Natural killer cell (primary cell): Measurements from ENCODE around the gene SAE1. TPM values are rescaled to one million over a fixed set of nuclear protein-coding genes. Genes with fewer than 3 reads are reported as not detected.

Experiments
- ATAC-seq, 3 donors: fragments of 150-1000 bp in 2 of 3; fragments of 200-7000 bp in 1 of 3; cut with Tn5 transposase; 1 replicate in 1 of 3; 2 replicates in 2 of 3; pipeline ENCODE4 v1.10.0; 2021; ENCODE audit warnings: mild to moderate bottlenecking in 2 of 3, moderate library complexity in 2 of 3
- DNase-seq, 2 donors: peaks; one replicate each; pipeline versions ENCODE4 v3.0.0 to v3.0.0-alpha.2; 2013 to 2021; ENCODE audit warnings: mixed read lengths in 1 of 2
- H3K27ac ChIP-seq: one replicate; pipeline ENCODE4 v1.5.1; 2013; ENCODE audit warnings: mild to moderate bottlenecking, low read length
- H3K27me3 ChIP-seq: one replicate; pipeline ENCODE4 v1.6.1; 2013; ENCODE audit warnings: low read length; ENCODE audit not compliant: control insufficient read depth, insufficient read depth
- H3K36me3 ChIP-seq: one replicate; pipeline ENCODE4 v1.6.1; 2013; ENCODE audit warnings: low read length; ENCODE audit not compliant: control insufficient read depth, insufficient read depth
- H3K4me1 ChIP-seq: one replicate; pipeline ENCODE4 v1.6.1; 2013; ENCODE audit warnings: low read length; ENCODE audit not compliant: control insufficient read depth, insufficient read depth
- H3K4me3 ChIP-seq: one replicate; pipeline ENCODE4 v1.5.1; 2013; ENCODE audit warnings: low read length
- H3K9me3 ChIP-seq: one replicate; pipeline ENCODE4 v1.6.1; 2013; ENCODE audit warnings: low read length; ENCODE audit not compliant: control insufficient read depth, insufficient read depth
- H3K27ac Mint-ChIP-seq, 2 donors: one replicate each; pipeline ENCODE4 v1.8.0; 2022; ENCODE audit warnings: mild to moderate bottlenecking in 2 of 2, mixed read lengths in 2 of 2, moderate library complexity in 1 of 2
- H3K27me3 Mint-ChIP-seq, 2 donors: one replicate each; pipeline ENCODE4 v1.8.0; 2022; ENCODE audit warnings: low read depth in 2 of 2, mixed read lengths in 2 of 2
- H3K36me3 Mint-ChIP-seq: one replicate; pipeline ENCODE4 v1.8.0; 2022; ENCODE audit warnings: mixed read lengths
- H3K4me1 Mint-ChIP-seq, 2 donors: one replicate each; pipeline ENCODE4 v1.8.0; 2022; ENCODE audit warnings: mixed read lengths in 2 of 2
- H3K4me3 Mint-ChIP-seq: one replicate; pipeline ENCODE4 v1.8.0; 2022; ENCODE audit warnings: mild to moderate bottlenecking, moderate library complexity, mixed read lengths
- H3K9me3 Mint-ChIP-seq, 2 donors: one replicate each; pipeline ENCODE4 v1.8.0; 2022; ENCODE audit warnings: mixed read lengths in 2 of 2
- CTCF ChIP-seq: fragments of 200-600 bp; IDR thresholded peaks from one replicate; pipeline ENCODE4 v1.8.0; 2022; ENCODE audit warnings: antibody characterized with exemption
- WGBS: methylation state at CpG from one replicate; pipeline ENCODE4 v1.1.7; 2013; ENCODE audit warnings: missing lambda C conversion rate; ENCODE audit not compliant: insufficient coverage; 5-methylcytosine and 5-hydroxymethylcytosine counted together
- intact Hi-C: fragments of 100-400 bp; cut with micrococcal nuclease; formaldehyde crosslinking; loops from one replicate; pipeline ENCODE4 v1.14.2; 2022
- total RNA-seq, 4 donors: library from RNA; stranded (reverse); fragments of 120-200 nt in 1 of 4; gene quantifications; one replicate each; pipeline versions ENCODE4 v1.2.3 to v1.2.4, GENCODE V29; 2013 to 2022

The SAE1 gene
- total RNA-seq, 3 donors from 2014 or later (not counting 1 experiment from before 2014, with no cell fraction given), result 42.5 to 49.3 (median 46.0) TPM

GRCh38 chr19:47241919-47242577, 111.4 kb downstream of the SAE1 start:
- intact Hi-C loops, result loop anchor here (1.0 kb wide), 1 partner anchor 11 kb away; the partner anchor contains the start of gene BBC3
- Mint-ChIP-seq H3K4me3 (no peak overlapping the region), H3K9me3 (no peaks in the 10 kb centered on the region), H3K4me1 (peaks cover 5 to 6% of the 10 kb centered on the region in 2 donors), H3K27me3 (peaks cover 0 to 13% of the 10 kb centered on the region in 2 donors), H3K36me3 (no peaks in the 10 kb centered on the region), H3K27ac (no peak overlapping the region)
- Histone ChIP-seq H3K9me3 (no peaks in the 10 kb centered on the region), H3K4me3 (no peak overlapping the region), H3K27ac (no peak overlapping the region), H3K27me3 (peaks cover 14% of the 10 kb centered on the region), H3K4me1 (peaks cover 49% of the 10 kb centered on the region), H3K36me3 (no peaks in the 10 kb centered on the region)
- ATAC-seq, result no peak
- WGBS, result 90% methylated on average over 7 of the region's 7 CpGs
- no peak for TF ChIP-seq CTCF
- peak in 1 of 2 donors; percentile 44 for DNase-seq

GRCh38 chr19:47243364-47243775, 112.7 kb downstream of the SAE1 start:
- peaks cover 14% of the 10 kb centered on the region for H3K27me3 ChIP-seq
- no peak for TF ChIP-seq CTCF
- ATAC-seq, result no peak
- no peaks in the 10 kb centered on the region for H3K36me3 Mint-ChIP-seq
- H3K27me3 Mint-ChIP-seq, result peaks cover 0 to 13% of the 10 kb centered on the region in 2 donors
- peaks cover 52% of the 10 kb centered on the region for H3K4me1 ChIP-seq
- DNase-seq, result no peak
- peaks cover 5 to 11% of the 10 kb centered on the region in 2 donors for H3K4me1 Mint-ChIP-seq
- H3K4me3 Mint-ChIP-seq, result peak overlapping the region; percentile 80
- intact Hi-C loops, result no loop called here
- no peak overlapping the region for H3K27ac Mint-ChIP-seq
- no peaks in the 10 kb centered on the region for H3K9me3 ChIP-seq
- peak overlapping the region; percentile 1 for H3K4me3 ChIP-seq
- H3K27ac ChIP-seq, result peak overlapping the region; percentile 60
- no peaks in the 10 kb centered on the region for H3K9me3 Mint-ChIP-seq
- H3K36me3 ChIP-seq, result no peaks in the 10 kb centered on the region
- WGBS, result 19% methylated on average over 9 of the region's 9 CpGs

DNA sequence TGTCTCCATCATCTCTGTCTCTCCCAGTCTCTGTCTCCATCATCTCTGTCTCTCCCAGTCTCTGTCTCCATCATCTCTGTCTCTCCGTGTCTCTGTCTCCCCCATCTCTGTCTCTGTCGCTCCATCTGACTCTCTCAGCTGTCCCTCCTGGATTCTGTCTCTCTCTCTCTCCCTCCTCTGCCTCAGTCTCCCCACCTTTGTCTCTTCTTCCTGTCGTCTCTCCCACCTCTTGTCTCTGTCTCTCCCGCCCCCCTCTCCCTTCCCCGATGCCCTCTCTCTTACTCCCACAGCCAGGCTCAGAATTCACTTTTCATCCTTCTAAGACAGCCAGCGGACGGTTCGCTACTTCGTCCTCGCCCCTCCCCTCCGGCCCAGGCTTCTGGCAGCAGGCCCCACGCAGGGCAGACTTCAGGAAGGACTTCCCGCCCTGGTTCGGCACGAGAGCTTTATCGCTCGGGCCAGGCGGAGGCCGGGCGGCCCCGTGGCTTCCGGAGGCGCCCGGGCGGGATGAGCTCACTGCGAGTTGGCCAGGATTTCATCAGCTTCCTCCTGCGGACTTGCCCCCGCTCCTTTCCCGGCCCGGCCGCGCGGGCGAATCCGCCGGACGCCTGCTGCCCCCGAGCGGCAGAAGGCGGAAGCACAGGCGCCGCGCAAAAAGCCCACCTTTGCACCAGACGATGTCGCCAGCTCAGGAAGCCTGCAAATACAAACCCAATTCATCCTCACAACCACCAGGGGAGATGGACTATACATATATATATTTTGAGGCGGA, 113.3 kb downstream of the SAE1 start:
- 2% methylated on average over 46 of the region's 46 CpGs for WGBS
- peak overlapping the region; percentile 80 for H3K4me3 Mint-ChIP-seq
- peak overlapping the region; percentile 1 for H3K4me3 ChIP-seq
- no peak overlapping the region for H3K27ac Mint-ChIP-seq
- peak overlapping the region; percentile 60 for H3K27ac ChIP-seq
- H3K9me3 ChIP-seq, result no peaks in the 10 kb centered on the region
- peaks cover 0 to 12% of the 10 kb centered on the region in 2 donors for H3K27me3 Mint-ChIP-seq
- intact Hi-C loops, result loop anchor here (1.0 kb wide), 1 partner anchor 34 kb away; no protein-coding TSS in a partner anchor
- peaks cover 3 to 8% of the 10 kb centered on the region in 2 donors for H3K4me1 Mint-ChIP-seq
- H3K9me3 Mint-ChIP-seq, result no peaks in the 10 kb centered on the region
- H3K4me1 ChIP-seq, result peaks cover 50% of the 10 kb centered on the region
- peak; percentile 90 to 94 for DNase-seq
- peaks cover 14% of the 10 kb centered on the region for H3K27me3 ChIP-seq
- no peaks in the 10 kb centered on the region for H3K36me3 ChIP-seq
- H3K36me3 Mint-ChIP-seq, result no peaks in the 10 kb centered on the region
- TF ChIP-seq CTCF, result peak; percentile 97
- ATAC-seq, result peak; percentile 60 to 88 (median 73)
